ENCODE results near the gene TIMM23B.
"Not testable (repeated sequence)": the region's sequence is repeated elsewhere in the genome, so short reads cannot be mapped to it uniquely, and the experiment has no call there.

DNA sequence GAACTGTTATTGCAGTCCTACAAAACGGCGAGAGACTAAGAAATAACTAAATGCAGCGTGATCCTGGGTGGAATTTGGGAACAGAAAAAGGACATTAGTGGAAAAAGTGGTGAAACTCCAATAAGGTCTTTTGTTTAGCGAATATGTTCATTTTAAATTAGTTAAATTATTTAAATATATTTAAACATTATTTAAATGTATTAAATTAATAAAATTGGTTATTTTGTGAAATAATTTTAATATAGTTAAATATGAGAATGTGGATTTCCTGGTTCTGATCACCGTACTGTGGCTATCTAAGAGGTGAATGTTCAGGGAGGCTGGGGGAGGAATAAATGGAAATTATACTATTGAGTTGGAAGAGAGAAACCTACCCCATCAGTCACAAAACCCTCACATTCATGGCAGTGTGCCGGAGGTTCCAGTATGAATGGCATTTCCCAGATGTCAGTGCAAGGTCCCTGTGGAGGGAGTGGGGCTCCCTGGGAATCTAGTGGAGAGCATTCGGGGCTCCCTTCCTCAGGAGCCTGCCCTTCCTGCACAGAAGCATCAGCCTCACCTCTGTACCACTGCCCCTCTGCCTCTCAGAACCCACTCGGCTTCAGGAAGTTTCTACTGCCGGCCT is 73.9 kb downstream of the TIMM23B start:
- not testable (repeated sequence) for TF ChIP-seq ZNF211 (tag by site-specific recombination; IDR thresholded peaks at IDR 0.05; ENCODE audit: low read depth); ZNF223 (tag by site-specific recombination; IDR thresholded peaks at IDR 0.05); ZNF404 (tag by site-specific recombination; IDR thresholded peaks at IDR 0.05); ZNF23 (tag by site-specific recombination; IDR thresholded peaks at IDR 0.05; ENCODE audit: borderline replicate concordance)
- TF ChIP-seq, protein P1, sequence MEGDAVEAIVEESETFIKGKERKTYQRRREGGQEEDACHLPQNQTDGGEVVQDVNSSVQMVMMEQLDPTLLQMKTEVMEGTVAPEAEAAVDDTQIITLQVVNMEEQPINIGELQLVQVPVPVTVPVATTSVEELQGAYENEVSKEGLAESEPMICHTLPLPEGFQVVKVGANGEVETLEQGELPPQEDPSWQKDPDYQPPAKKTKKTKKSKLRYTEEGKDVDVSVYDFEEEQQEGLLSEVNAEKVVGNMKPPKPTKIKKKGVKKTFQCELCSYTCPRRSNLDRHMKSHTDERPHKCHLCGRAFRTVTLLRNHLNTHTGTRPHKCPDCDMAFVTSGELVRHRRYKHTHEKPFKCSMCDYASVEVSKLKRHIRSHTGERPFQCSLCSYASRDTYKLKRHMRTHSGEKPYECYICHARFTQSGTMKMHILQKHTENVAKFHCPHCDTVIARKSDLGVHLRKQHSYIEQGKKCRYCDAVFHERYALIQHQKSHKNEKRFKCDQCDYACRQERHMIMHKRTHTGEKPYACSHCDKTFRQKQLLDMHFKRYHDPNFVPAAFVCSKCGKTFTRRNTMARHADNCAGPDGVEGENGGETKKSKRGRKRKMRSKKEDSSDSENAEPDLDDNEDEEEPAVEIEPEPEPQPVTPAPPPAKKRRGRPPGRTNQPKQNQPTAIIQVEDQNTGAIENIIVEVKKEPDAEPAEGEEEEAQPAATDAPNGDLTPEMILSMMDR (tag by site-specific recombination; IDR thresholded peaks at IDR 0.05), result not testable (repeated sequence)

Measured in HEK293 (cell line).